Suprapubic skin (tissue), 3 donors: ENCODE results near the gene SMAD7.

Experiments
- POLR2AphosphoS5 ChIP-seq, 3 donors: sonication (generic); formaldehyde crosslinking; IDR thresholded peaks; one replicate each; pipeline ENCODE4 v1.6.1; 2017; ENCODE audit warnings: antibody characterized with exemption in 3 of 3
- TF ChIP-seq, protein P1 (sequence below), 2 donors: fragments of 200-600 bp in 1 of 2; fragments of 450-650 bp in 1 of 2; sonication (generic) in 1 of 2; IDR thresholded peaks; one replicate each; pipeline ENCODE4 v1.5.1; 2016 to 2019; ENCODE audit warnings: antibody characterized with exemption in 2 of 2, mild to moderate bottlenecking in 1 of 2, moderate library complexity in 1 of 2

DNA sequence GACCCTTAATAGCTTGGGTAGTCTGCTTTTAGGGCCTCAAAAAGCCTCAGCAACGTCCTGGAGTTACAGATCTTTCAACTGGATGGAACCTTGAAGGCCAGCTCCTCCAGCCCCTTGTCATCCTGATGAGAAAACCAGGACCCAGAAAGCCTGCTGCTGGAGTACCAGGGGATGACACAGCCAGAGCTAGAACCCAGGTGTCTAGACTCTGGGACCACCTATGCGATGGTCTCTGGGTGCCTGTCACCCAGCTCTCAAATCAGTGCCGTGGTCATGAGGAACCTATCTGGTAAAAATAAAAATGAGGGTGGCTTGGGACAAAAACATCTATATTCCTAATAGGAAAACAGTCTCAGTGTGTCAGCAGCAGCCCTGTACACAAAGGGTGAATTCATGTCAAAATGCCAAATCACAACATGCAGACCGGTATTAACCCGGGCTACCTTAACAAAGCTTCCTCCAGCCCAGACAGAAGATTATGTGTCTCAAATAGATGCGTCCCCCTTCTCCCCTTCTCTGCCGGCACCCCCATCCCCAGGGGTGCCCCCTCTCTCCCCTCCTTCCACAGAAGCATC is 28.5 kb downstream of the SMAD7 start:
- no peak for TF ChIP-seq POLR2AphosphoS5 (IDR thresholded peaks at IDR 0.05)
- TF ChIP-seq, protein P1, sequence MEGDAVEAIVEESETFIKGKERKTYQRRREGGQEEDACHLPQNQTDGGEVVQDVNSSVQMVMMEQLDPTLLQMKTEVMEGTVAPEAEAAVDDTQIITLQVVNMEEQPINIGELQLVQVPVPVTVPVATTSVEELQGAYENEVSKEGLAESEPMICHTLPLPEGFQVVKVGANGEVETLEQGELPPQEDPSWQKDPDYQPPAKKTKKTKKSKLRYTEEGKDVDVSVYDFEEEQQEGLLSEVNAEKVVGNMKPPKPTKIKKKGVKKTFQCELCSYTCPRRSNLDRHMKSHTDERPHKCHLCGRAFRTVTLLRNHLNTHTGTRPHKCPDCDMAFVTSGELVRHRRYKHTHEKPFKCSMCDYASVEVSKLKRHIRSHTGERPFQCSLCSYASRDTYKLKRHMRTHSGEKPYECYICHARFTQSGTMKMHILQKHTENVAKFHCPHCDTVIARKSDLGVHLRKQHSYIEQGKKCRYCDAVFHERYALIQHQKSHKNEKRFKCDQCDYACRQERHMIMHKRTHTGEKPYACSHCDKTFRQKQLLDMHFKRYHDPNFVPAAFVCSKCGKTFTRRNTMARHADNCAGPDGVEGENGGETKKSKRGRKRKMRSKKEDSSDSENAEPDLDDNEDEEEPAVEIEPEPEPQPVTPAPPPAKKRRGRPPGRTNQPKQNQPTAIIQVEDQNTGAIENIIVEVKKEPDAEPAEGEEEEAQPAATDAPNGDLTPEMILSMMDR (IDR thresholded peaks at IDR 0.05) = no peak
